SK-MEL-5 (cell line): Measurements from ENCODE around the gene SORCS1. TPM values are rescaled to one million over a fixed set of nuclear protein-coding genes. Genes with fewer than 3 reads are reported as not detected.

Experiments
- DNase-seq: peaks from one replicate; pipeline ENCODE4 v3.0.0-alpha.2; 2016; ENCODE audit warnings: low read depth, low spot score
- in situ Hi-C: cut with HindIII; loops from 2 replicates; pipeline ENCODE4 v1.10.0; 2016; ENCODE audit warnings: low sequenced_read_pairs, high pct_unique_total_duplicates, low pct_unique_long_range_greater_than_20kb
- total RNA-seq: library from RNA; depleted of rRNA; stranded (reverse); fragments of >200 nt; shearing (Covaris generic); gene quantifications from 2 replicates; pipeline ENCODE4 v1.2.3, GENCODE V29; 2014

Gene SORCS1
- total RNA-seq, 1 experiment from 2014 or later: 6.9 TPM

DNA sequence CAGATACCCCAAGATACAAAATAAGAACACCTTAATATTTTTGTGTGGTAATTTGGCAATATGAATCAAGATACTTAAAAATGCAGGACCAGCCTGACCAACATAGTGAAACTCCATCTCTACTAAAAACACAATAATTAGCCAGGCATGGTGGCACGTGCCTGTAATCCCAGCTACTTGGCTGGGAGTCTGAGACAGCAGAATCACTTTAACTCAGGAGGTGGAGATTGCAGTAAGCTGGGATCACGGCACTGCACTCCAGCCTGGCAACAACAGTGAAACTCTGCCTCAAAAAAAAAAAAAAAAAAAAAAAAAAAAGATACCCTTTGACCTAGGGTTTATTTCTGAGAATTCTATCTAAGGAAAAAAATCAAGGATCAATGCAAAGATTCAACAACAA, 450.7 kb downstream of the SORCS1 start:
- in situ Hi-C loops: no loop called here
- DNase-seq: no peak

DNA sequence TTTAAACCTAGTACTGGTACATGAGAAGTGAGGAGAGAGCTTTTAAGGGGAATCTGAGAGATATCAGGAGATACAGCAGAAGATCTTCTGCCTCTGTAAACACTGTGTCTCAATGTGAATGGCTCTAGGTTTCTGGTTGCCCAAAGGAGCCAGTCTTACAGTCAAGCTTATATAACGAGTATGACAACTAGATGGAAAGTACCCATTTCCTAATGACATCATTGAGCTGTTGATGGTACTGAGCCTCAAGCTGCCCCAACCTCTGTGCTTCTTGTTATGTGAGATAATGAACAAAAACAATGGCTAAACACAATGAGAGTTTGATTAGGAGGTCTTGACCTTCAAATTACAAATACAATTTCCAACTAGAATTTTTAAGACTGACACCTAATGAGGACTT, 451.5 kb downstream of the SORCS1 start:
- in situ Hi-C loops: no loop called here

DNA sequence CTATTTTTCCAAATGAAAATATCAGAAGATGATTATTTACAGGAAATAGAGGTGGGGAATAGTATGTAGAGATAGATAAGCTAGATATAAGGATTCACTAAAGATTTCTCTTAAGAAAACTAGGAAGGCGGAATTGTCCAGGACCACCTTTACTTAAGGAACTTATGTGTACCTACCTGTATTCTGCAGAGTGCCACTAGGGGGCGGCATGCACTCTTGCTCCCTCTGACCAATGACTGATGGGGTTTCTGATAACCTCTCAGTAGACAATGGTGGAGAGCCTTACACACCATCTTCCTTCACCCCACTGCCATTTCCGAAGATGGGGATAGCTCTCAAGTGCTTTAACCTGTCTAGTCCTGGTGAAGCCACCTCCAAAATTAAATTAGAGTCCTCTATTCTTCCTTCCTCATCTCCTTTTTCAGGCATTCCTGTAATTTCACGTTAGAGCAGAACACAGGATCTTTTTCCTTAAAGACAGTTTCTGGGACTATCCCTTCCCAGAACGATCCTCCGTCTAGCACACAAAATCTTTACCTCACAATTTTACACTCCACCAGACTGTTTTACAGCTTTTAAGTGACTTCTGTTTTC, 453.1 kb downstream of the SORCS1 start:
- DNase-seq: peak; percentile 70
- in situ Hi-C loops: no loop called here

More for the DNA sequence above, 451.5 kb downstream of the SORCS1 start:
- DNase-seq: no peak

DNA sequence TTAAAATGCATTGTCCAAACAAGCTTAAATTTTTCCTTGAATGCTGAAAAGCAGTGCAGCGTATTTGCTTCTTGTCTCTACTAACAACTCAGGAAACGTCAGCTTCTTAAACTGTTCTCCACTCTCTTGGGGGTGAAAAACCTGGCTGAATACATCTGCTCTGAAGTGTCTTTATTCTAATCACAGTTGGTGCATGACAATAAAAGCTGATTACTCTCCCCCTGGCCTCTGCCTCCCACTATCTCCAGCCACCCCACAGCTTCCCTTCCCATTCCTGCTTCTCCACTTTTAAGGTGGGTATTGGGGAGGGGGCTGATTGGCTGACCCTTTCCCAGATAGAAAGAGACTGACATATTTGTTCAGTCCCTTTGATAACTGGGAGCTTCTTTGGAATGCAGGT, 456.0 kb downstream of the SORCS1 start:
- in situ Hi-C loops: no loop called here
- DNase-seq: no peak

DNA sequence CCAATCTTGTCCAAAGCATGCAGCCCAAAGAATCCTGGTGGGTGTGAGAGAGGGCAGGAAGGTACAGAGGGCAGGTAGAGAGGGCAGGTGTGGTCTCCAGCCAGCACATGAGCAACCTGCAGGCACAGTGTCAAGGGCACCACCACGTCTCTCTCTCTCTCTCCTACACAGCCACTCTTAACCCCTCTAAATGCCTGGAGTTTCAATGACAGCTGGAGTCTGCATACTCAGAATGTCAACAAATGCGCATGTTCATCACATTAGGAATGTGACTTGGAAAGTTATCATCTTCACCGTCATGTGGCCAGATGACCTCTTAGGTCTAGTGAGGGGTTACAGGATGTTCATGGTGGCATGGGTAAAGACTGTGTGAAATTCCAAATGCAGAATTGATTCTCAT, 456.8 kb downstream of the SORCS1 start:
- no peak for DNase-seq

DNA sequence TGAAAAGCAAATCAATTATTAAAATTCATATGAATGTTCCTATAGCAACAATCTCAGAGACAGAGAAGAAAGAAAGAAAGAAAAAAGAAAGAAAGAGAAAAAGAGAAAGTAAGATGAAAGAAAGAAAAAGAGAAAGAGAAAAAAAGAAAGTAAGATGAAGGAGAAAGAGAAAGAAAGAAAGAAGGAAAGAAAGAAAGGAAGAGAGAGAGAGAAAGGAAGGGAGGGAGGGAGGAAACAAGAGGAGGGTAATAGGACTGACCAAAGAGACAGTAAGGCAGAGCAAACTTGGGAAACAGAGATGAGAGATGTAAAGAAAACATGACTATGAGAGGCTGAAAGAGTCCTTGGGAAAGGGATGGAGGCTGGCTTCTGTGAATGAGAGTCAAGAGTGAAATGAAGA, 458.4 kb downstream of the SORCS1 start:
- no peak for DNase-seq
- in situ Hi-C loops: no loop called here

More for the DNA sequence above, 456.8 kb downstream of the SORCS1 start:
- in situ Hi-C loops: no loop called here

DNA sequence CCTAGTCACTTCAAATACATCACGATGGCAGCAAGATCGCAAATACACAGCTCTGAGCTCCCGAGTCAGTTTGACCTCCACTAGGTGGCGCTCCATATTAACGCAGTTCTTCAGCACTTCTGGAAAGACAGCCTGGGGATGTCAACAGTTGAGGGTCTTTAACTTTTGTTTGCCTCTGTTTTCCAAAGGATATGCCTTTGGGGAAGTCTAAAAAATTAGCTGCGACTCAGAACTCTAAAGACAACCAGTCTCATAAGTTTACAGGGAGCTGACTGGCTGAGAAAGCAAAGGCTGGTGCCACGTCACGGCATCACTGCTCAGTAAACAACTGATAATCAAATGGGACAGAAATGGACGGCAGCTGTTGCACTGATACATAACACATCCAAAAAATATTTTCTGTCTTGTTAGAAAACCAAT, 458.8 kb downstream of the SORCS1 start:
- DNase-seq: peak; percentile 69
- in situ Hi-C loops: no loop called here

DNA sequence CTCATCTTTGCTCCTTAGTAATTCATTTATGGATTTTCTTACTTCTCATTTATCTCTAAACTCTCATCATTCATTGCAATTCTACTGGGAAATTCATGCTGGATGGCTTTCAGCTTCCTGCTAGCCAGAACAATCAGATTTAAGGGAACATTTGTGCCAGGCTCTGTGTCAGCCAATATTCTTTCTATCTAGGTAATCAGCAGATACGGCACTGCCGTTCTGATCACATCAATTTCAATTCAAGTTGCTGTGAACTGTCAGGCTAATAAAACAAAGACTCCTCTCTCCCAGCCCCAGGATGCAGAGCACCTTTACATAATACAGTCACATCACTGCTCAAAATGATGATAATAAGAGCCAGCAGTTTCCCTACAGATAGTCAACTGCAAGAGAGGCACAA, 468.3 kb downstream of the SORCS1 start:
- in situ Hi-C loops: no loop called here
- DNase-seq: no peak

DNA sequence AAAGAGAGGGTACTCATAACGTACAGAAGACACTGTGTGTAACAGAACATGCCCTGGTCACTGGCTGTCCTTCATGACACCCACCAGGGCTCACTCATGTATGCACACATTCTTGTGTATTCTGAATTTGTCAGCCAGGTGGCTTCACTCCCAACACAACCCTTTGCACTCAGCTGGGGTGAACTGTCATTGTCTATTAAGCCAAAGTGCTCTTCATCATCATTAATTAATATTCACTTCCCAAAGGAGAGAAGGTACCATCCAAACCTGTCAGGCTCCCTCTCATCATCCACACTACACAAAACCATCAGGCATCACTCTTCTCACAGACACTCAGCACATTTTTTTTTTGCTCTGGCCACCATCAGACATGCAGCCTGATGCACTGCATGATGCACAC, 469.8 kb downstream of the SORCS1 start:
- DNase-seq: no peak
- in situ Hi-C loops: no loop called here

DNA sequence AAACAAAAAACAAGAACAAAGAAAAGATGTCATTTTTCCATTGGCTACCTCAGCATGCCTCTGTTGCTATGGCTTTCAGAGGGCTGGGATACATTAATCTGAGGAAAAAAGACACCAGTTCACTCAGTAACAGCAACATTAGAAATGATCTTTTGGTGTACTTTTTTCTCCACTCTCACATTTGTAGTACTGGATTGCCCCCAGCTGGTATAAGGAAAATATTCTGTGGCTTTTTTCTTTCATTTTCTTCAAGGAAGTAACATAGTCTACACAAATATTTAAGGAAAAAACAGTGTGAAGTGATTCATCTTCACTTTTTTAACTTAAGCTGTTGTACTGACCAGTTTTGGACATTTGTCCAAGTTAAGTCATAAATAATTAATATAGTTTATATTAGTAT, 482.3 kb downstream of the SORCS1 start:
- in situ Hi-C loops: no loop called here

DNA sequence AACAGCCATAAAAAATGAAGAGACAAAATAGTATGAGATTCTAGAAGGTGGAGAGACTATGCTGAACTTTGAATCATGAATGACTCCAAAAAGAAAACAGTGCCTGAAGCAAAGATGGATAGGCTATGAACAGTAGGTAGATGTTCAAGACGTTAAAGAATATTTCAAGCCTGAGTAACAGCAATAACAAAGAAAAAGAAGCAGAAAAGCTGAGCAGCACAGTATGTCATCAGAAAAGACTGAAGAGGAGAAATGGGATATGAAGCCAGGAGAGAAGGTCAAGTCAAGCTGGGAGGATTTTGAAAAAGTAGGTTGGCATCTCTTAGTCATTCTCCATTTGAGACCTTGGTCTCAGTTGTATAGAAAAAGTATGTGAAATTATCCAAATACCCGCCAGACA, 484.4 kb downstream of the SORCS1 start:
- DNase-seq: no peak
- in situ Hi-C loops: no loop called here

More for the DNA sequence above, 482.3 kb downstream of the SORCS1 start:
- DNase-seq: no peak

DNA sequence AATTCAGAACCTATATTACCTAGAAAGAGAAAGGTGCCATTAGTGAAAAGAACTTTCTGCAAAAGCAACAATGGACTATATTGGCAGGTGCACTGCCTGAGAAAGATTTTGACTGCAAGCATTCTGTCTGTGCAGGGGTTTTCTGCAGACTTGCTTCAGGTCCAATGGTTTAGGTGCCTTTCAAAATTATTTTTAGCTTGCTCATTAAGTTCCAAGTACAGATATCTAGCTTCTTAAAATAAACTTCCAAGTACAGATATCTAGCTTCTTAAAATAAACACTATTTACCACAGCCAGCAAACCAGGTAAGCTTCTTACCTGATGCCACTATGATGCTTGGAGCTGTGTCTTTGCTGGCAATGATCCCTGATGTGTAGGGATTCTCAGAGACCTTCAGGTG, 485.2 kb downstream of the SORCS1 start:
- no peak for DNase-seq
- in situ Hi-C loops: no loop called here

DNA sequence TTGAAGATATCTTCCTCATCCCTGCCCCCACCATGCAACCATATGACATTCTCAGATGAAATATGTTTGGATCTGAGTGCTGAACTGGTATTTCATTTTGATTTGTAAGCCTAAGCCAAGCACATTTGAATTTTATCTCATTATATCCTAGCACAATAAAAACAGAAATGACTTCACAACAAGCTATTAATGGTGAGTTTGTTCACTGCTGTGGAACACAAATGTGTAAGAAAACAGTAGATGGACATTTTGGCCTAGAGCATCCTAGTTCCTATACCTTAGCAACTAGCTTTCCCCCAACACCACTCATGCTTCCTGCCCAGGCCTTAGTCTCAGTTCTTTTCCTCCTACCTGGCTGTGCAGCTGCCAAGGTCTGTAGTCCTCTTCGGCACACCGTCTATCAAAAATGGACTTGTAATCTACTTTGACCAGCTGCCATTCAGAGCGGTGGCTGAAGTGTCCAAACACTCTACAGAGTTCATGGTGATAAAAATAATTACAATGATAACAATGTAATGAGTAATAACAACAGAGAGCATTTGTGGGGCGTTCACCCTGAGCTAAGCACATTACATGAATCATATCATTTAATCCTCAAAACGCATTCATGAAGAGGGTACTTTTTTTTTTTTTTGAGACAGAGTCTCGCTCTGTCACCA, 491.9 kb downstream of the SORCS1 start:
- in situ Hi-C loops: no loop called here
- no peak for DNase-seq

DNA sequence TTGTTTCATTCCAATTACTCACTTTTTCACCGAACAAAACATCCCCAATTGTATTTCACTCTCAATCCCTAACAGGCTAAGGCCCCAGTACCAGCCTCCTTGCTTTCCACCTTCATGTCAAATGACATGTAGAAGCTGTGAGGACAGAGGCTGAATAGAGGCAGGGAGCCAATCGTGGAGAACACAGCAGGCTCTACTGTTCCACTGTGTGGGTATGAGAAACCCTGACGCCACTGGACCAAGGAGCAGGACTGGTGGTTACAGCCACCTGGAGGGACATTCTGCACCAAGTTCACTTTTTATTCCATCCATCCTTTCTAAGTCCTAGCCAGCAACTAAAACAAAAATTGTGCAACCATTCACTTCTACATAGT, 502.8 kb downstream of the SORCS1 start:
- in situ Hi-C loops: no loop called here
- DNase-seq: no peak

DNA sequence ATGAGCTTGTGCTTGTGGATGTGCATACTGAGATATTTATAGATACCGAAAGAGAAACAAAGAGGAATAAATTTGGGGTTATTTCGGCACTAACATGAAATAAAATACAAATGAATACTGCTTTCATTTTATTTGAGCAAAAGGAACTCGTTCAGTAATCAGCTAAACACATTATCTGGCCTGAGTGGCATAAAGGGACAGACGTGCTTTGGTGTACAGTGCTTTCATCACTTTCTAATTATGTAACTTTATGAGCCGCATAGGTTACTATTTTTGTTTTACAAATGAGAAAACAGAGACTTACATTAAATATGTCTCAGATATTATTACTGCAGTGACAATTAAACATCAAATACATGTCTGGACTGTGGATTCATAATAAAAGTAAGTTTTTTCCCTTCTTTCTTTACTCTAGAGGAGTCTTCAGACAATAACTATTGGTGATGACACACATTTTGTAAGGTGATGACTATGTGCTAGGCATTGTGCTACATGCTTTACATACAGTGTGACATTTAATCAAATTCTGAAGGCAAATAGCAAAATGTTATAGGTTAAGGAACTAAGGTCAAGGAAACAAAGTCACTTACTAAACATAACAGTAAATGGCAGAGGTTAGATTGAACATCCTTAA, 503.3 kb downstream of the SORCS1 start:
- in situ Hi-C loops: no loop called here
- DNase-seq: no peak

DNA sequence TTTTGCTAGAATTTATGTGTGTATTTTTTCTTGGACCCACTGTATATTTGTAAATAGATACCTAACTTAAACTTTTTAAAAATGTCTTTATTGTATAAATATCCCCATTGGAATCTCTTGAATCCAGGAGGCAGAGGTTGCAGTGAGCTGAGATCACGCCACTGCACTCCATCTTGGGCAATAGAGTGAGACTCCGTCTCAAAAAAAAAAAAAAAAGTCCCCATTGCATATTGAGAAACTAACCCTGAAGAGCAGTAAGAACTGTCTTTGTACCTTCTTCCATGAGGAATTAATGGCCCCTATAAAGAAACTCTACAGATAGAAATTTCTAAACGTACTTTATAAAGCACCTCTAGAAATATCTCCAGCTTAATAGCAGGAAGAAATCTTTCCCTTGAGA, 504.0 kb downstream of the SORCS1 start:
- in situ Hi-C loops: no loop called here
- DNase-seq: no peak

DNA sequence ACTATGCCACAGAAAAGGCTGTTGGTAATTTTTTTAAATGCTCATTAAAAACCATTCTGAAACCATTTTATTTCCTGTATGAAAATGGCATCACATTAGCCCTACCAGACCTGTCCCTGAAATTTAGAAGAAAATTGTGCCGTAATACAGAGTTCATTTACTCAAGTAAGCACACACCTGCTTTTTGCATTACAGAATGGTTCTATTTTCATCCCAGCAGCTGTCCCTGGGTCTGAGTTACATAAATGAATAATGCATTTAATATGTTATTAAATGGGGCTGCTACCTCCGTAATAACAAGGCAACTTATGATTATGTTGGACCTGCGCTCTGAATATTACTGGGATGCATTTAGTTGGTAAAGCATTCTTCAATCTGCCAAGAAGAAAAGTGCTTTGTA, 508.9 kb downstream of the SORCS1 start:
- no peak for DNase-seq
- in situ Hi-C loops: no loop called here

DNA sequence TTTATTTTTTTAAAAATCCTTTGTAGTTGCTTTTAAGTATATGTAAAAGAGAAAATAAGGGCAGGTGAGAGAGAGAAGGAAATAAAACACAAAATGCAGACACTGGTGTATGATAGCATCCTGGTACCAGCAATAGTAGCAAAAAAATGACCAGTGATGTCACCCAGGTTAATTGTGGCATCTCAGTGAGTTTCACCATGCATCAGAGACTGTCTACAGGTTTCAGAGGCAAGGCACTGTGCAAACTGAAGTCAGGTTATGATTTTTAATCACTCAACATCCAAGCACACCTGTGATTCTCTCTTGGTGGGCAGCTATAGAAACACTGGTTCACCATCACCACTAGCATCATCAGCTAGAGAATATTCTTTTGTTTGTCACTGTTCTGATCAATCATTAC, 509.3 kb downstream of the SORCS1 start:
- no peak for DNase-seq
- in situ Hi-C loops: no loop called here

DNA sequence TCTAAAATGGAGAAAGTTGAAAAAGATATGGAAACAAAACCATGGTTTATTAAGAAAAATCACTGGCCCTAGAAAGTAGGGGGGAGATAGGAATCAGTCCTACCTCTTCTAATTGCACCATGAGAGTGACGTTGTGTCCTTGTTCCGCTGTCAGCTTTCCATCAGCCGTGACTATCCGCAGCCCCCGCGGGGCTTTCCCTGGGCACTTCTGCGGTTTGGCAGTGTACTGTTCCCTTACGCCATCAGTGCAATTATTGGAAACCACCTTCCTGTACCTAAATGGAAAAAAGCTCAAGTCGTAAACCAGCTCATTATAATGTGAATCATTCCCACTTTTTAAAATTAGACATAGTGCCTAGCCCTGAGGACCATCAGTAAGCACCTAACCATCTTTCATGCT, 512.2 kb downstream of the SORCS1 start:
- in situ Hi-C loops: no loop called here
- DNase-seq: no peak
